ENCODE measurements around the gene STEAP4.
"Not testable (repeated sequence)": the region's sequence is repeated elsewhere in the genome, so short reads cannot be mapped to it uniquely, and the experiment has no call there.

STEAP4 gene

DNA sequence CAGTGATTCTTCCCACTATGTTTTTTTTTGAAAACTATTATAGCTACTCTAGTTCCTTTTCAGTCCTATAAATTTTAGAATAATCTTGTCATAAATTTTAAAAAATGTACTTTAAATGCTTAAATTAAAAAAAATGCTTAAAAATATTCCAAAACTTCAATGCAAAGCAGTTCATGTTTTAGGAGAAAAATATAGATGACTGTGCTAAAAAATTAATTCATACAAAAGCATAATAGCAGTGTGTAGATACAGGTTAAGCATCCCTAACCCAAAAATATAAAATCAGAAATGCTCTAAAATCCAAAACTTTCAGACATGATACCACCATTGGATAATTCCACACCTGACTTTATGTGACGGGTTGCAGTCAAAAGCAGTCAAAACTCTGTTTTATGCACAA lies 12.8 kb downstream of the STEAP4 start:
- Histone ChIP-seq H3K27me3 (ENCODE audit: control insufficient read depth in 1 of 2, insufficient read depth in 2 of 2, low read length in 2 of 2) (no peaks in the 10 kb centered on the region), H3K36me3 (ENCODE audit: control insufficient read depth in 2 of 2, insufficient read depth in 2 of 2, low read length in 2 of 2) (no peaks in the 10 kb centered on the region), H3K9ac (ENCODE audit: low read length in 2 of 2) (no peak overlapping the region), H3K9me3 (ENCODE audit: control insufficient read depth in 2 of 2, low read length in 2 of 2) (no peaks in the 10 kb centered on the region), H3K4me3 (ENCODE audit: low read length in 2 of 2) (no peak overlapping the region), H3K4me1 (ENCODE audit: control insufficient read depth, insufficient read depth, low read length) (no peaks in the 10 kb centered on the region), H3K27ac (ENCODE audit: low read length) (no peak overlapping the region)

DNA sequence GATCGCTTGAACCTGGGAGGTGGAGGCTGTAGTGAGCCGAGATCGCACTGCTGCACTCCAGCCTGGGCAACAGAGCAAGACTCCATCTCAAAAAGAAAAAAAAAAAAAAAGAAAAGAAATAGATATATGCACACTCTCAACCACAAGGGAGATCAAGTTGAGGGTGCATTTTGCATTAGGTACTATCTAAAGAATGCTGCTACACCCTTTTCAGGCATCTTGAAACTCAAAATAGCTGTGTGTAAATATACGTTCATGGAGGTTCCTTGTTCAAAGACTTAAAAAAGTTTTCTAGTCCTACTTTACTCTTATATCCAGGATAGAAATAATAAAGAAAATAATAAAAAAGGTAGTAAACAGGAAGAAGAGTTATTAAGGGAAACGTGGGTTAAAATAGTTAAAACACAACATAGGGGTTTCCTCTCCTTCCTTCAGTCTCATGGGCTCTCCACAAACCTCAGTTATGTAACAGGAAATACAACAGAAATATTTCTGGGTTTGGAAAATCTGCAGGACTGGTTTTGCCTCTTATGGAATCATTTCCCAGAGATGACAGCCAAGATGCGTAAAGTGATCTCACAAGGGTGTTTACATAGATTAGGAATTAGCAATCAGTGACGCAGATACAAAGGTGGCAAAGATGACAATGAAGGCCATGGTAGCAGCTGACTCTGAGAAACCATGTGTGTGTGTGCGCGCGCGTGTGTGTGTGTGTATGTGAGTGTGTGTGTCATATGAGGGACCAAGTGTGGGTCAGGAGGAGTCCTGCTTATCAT lies 15.1 kb downstream of the STEAP4 start:
- Histone ChIP-seq H3K4me1 (ENCODE audit: control insufficient read depth, insufficient read depth, low read length) (no peaks in the 10 kb centered on the region), H3K9ac (ENCODE audit: low read length in 2 of 2) (no peak overlapping the region), H3K9me3 (ENCODE audit: control insufficient read depth in 2 of 2, low read length in 2 of 2) (no peaks in the 10 kb centered on the region), H3K36me3 (ENCODE audit: control insufficient read depth in 2 of 2, insufficient read depth in 2 of 2, low read length in 2 of 2) (no peaks in the 10 kb centered on the region), H3K27me3 (ENCODE audit: control insufficient read depth in 1 of 2, insufficient read depth in 2 of 2, low read length in 2 of 2) (no peaks in the 10 kb centered on the region), H3K4me3 (ENCODE audit: low read length in 2 of 2) (no peak overlapping the region), H3K27ac (ENCODE audit: low read length) (no peak overlapping the region)

DNA sequence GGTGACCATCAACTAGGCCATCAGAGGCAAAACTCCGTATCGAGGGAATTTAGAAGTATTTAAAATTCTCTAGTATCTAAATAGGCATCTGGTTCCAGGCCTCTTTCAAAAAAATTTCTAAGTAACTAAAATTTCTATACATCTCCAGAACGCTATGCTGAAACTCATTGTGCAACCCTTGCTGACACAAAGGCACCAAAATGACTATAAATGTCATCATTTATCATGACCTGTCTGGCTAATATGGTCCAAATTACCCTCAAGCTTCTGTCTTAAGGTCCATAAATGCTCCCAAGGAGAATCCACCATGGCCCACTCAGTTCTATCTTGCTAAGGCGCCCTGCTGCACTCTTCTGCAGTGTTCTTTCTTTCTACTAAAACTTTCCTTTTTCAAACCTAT lies 16.2 kb downstream of the STEAP4 start:
- H3K9ac ChIP-seq (ENCODE audit: low read length in 2 of 2) = no peak overlapping the region
- no peaks in the 10 kb centered on the region for H3K9me3 ChIP-seq (ENCODE audit: control insufficient read depth in 2 of 2, low read length in 2 of 2)
- no peak overlapping the region for H3K4me3 ChIP-seq (ENCODE audit: low read length in 2 of 2)
- H3K4me1 ChIP-seq (ENCODE audit: control insufficient read depth, insufficient read depth, low read length) = no peaks in the 10 kb centered on the region
- H3K27ac ChIP-seq (ENCODE audit: low read length) = no peak overlapping the region
- H3K27me3 ChIP-seq (ENCODE audit: control insufficient read depth in 1 of 2, insufficient read depth in 2 of 2, low read length in 2 of 2) = no peaks in the 10 kb centered on the region
- H3K36me3 ChIP-seq (ENCODE audit: control insufficient read depth in 2 of 2, insufficient read depth in 2 of 2, low read length in 2 of 2) = no peaks in the 10 kb centered on the region

DNA sequence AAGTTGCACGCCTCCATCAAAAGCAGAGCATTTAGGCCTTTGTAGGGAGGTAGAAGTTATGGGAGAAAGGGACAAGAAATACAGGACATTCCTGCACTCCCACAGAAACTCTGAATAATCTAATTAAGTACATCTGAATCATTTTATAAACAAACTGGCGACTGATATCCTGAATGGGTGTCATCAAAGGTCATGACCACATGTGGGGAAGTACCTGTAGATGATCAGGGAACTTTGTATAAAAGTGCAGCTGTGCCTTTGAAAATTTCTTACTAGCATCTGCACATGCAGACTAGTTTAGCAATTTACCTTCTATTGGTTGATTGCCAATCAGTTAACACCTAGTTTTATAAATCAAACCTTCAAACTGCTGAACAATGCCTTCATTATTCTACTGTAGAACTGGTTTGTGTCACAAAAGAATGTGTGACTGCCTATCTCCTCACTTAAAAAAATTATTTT lies 17.1 kb downstream of the STEAP4 start:
- Histone ChIP-seq H3K9me3 (ENCODE audit: control insufficient read depth in 2 of 2, low read length in 2 of 2) (no peaks in the 10 kb centered on the region), H3K27ac (ENCODE audit: low read length) (no peak overlapping the region), H3K27me3 (ENCODE audit: control insufficient read depth in 1 of 2, insufficient read depth in 2 of 2, low read length in 2 of 2) (no peaks in the 10 kb centered on the region), H3K4me3 (ENCODE audit: low read length in 2 of 2) (no peak overlapping the region), H3K4me1 (ENCODE audit: control insufficient read depth, insufficient read depth, low read length) (no peaks in the 10 kb centered on the region), H3K36me3 (ENCODE audit: control insufficient read depth in 2 of 2, insufficient read depth in 2 of 2, low read length in 2 of 2) (no peaks in the 10 kb centered on the region), H3K9ac (ENCODE audit: low read length in 2 of 2) (no peak overlapping the region)

GRCh38 chr7:88281749-88282148 lies 24.9 kb downstream of the STEAP4 start:
- H3K27me3 ChIP-seq (ENCODE audit: control insufficient read depth in 1 of 2, insufficient read depth in 2 of 2, low read length in 2 of 2) = no peaks in the 10 kb centered on the region
- no peaks in the 10 kb centered on the region for H3K36me3 ChIP-seq (ENCODE audit: control insufficient read depth in 2 of 2, insufficient read depth in 2 of 2, low read length in 2 of 2)
- H3K4me3 ChIP-seq (ENCODE audit: low read length in 2 of 2) = no peak overlapping the region
- H3K4me1 ChIP-seq (ENCODE audit: control insufficient read depth, insufficient read depth, low read length) = no peaks in the 10 kb centered on the region
- H3K9me3 ChIP-seq (ENCODE audit: control insufficient read depth in 2 of 2, low read length in 2 of 2) = no peaks in the 10 kb centered on the region
- no peak overlapping the region for H3K9ac ChIP-seq (ENCODE audit: low read length in 2 of 2)
- no peak overlapping the region for H3K27ac ChIP-seq (ENCODE audit: low read length)

- H3K9ac ChIP-seq (ENCODE audit: low read length in 2 of 2) = no peak overlapping the region
- H3K36me3 ChIP-seq (ENCODE audit: control insufficient read depth in 2 of 2, insufficient read depth in 2 of 2, low read length in 2 of 2) = no peaks in the 10 kb centered on the region
- no peak overlapping the region for H3K27ac ChIP-seq (ENCODE audit: low read length)
- H3K27me3 ChIP-seq (ENCODE audit: control insufficient read depth in 1 of 2, insufficient read depth in 2 of 2, low read length in 2 of 2) = no peaks in the 10 kb centered on the region
- H3K9me3 ChIP-seq (ENCODE audit: control insufficient read depth in 2 of 2, low read length in 2 of 2) = no peaks in the 10 kb centered on the region
- H3K4me3 ChIP-seq (ENCODE audit: low read length in 2 of 2) = no peak overlapping the region
- H3K4me1 ChIP-seq (ENCODE audit: control insufficient read depth, insufficient read depth, low read length) = no peaks in the 10 kb centered on the region
Measured at GRCh38 chr7:88280801-88281200, 25.9 kb downstream of the STEAP4 start.

DNA sequence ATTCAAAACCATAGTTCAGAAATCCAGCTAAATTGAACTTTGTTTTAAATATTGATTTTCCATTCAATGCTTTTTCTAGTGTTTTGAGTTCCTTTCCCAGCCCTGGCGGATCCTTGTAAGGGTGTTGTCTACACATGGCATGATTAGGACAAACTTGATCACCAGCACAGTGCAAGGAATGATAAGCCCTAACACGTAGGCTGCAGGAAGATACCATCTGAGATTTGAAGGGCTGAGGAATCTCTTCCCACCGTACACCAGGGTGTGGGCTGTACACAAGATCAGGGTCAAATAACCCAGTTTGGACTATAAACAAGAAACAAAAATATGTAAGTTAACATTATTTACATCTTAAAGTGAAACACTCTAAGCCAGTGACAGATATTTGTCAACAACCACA lies 27.4 kb downstream of the STEAP4 start:
- Histone ChIP-seq H3K4me3 (ENCODE audit: low read length in 2 of 2) (no peak overlapping the region), H3K27ac (ENCODE audit: low read length) (no peak overlapping the region)

DNA sequence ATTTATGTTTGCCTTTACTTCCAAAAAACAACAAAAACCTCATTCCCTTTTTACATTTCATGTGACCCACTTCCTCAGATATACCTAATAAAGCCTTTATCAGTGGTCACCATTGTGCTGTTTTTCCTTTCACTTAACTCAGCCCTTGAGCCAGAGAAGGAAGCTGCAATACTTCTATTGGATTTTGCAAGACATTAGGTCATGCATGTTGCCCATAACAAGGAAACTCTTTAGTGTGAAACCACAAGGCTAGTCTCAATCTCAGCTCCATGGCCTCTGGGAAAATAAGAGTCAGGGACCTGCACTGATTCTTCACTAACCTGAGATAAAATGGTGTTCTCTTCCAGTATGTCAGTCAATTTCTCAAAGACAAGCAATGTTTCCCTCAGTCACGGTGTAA lies 27.8 kb downstream of the STEAP4 start:
- no peaks in the 10 kb centered on the region for H3K27me3 ChIP-seq (ENCODE audit: control insufficient read depth in 1 of 2, insufficient read depth in 2 of 2, low read length in 2 of 2)
- H3K4me1 ChIP-seq (ENCODE audit: control insufficient read depth, insufficient read depth, low read length) = no peaks in the 10 kb centered on the region
- no peaks in the 10 kb centered on the region for H3K9me3 ChIP-seq (ENCODE audit: control insufficient read depth in 2 of 2, low read length in 2 of 2)
- no peak overlapping the region for H3K4me3 ChIP-seq (ENCODE audit: low read length in 2 of 2)
- H3K9ac ChIP-seq (ENCODE audit: low read length in 2 of 2) = no peak overlapping the region
- no peak overlapping the region for H3K27ac ChIP-seq (ENCODE audit: low read length)
- no peaks in the 10 kb centered on the region for H3K36me3 ChIP-seq (ENCODE audit: control insufficient read depth in 2 of 2, insufficient read depth in 2 of 2, low read length in 2 of 2)

More for the DNA sequence above, 27.4 kb downstream of the STEAP4 start:
- Histone ChIP-seq H3K27me3 (ENCODE audit: control insufficient read depth in 1 of 2, insufficient read depth in 2 of 2, low read length in 2 of 2) (no peaks in the 10 kb centered on the region), H3K4me1 (ENCODE audit: control insufficient read depth, insufficient read depth, low read length) (no peaks in the 10 kb centered on the region), H3K9me3 (ENCODE audit: control insufficient read depth in 2 of 2, low read length in 2 of 2) (no peaks in the 10 kb centered on the region), H3K9ac (ENCODE audit: low read length in 2 of 2) (no peak overlapping the region), H3K36me3 (ENCODE audit: control insufficient read depth in 2 of 2, insufficient read depth in 2 of 2, low read length in 2 of 2) (no peaks in the 10 kb centered on the region)

- H3K4me3 ChIP-seq (ENCODE audit: low read length in 2 of 2) = no peak overlapping the region
- no peaks in the 10 kb centered on the region for H3K9me3 ChIP-seq (ENCODE audit: control insufficient read depth in 2 of 2, low read length in 2 of 2)
- H3K9ac ChIP-seq (ENCODE audit: low read length in 2 of 2) = no peak overlapping the region
- no peaks in the 10 kb centered on the region for H3K4me1 ChIP-seq (ENCODE audit: control insufficient read depth, insufficient read depth, low read length)
- no peak overlapping the region for H3K27ac ChIP-seq (ENCODE audit: low read length)
- no peaks in the 10 kb centered on the region for H3K27me3 ChIP-seq (ENCODE audit: control insufficient read depth in 1 of 2, insufficient read depth in 2 of 2, low read length in 2 of 2)
- no peaks in the 10 kb centered on the region for H3K36me3 ChIP-seq (ENCODE audit: control insufficient read depth in 2 of 2, insufficient read depth in 2 of 2, low read length in 2 of 2)
Measured at GRCh38 chr7:88276605-88277153, 30.0 kb downstream of the STEAP4 start.

DNA sequence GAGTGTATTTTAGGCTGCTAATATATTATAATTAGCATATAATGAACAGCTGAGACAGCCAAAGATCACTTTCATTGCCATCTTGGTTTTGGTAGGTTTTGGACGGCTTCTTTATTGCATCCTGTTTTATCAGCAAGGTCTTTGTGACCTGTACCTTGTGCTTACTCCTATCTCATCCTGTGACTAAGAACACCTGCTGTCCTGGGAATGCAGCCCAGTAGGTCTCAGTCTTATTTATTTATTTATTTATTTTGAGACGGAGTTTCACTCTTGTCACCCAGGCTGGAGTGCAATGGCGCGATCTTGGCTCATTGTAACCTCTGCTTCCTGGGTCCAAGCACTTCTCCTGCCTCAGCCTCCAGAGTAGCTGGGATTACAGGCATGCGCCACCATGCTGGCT lies 31.8 kb downstream of the STEAP4 start:
- H3K9ac ChIP-seq (ENCODE audit: low read length in 2 of 2); H3K9me3 ChIP-seq (ENCODE audit: control insufficient read depth in 2 of 2, low read length in 2 of 2); H3K4me3 ChIP-seq (ENCODE audit: low read length in 2 of 2); H3K27me3 ChIP-seq (ENCODE audit: control insufficient read depth in 1 of 2, insufficient read depth in 2 of 2, low read length in 2 of 2); H3K27ac ChIP-seq (ENCODE audit: low read length); H3K36me3 ChIP-seq (ENCODE audit: control insufficient read depth in 2 of 2, insufficient read depth in 2 of 2, low read length in 2 of 2); H3K4me1 ChIP-seq (ENCODE audit: control insufficient read depth, insufficient read depth, low read length): not testable (repeated sequence)

DNA sequence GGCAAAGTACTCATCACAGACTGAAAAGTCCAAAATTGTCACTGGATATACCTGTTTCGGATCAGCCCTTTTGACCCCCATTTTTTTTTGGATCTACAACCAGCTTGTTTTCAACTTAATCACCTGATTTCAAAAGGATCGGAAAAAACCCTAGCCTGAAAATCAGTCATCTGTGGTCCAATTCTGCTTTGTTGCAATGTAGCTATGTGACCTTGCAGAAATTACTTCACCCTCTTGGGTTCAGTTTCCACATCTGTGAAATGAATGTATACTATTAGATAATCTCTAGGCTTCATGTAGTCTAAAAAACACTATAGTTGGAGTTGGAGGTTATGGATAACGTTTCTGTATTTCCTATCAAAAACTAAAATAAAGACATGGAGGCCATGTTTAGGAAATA lies 37.1 kb downstream of the STEAP4 start:
- Histone ChIP-seq H3K27ac (ENCODE audit: low read length) (no peak overlapping the region), H3K4me1 (ENCODE audit: control insufficient read depth, insufficient read depth, low read length) (no peaks in the 10 kb centered on the region), H3K9me3 (ENCODE audit: control insufficient read depth in 2 of 2, low read length in 2 of 2) (no peaks in the 10 kb centered on the region), H3K27me3 (ENCODE audit: control insufficient read depth in 1 of 2, insufficient read depth in 2 of 2, low read length in 2 of 2) (no peaks in the 10 kb centered on the region), H3K4me3 (ENCODE audit: low read length in 2 of 2) (no peak overlapping the region), H3K36me3 (ENCODE audit: control insufficient read depth in 2 of 2, insufficient read depth in 2 of 2, low read length in 2 of 2) (no peaks in the 10 kb centered on the region), H3K9ac (ENCODE audit: low read length in 2 of 2) (no peak overlapping the region)

Measured in stomach smooth muscle (tissue), 2 donors.